RPMI8226 (cell line): ENCODE results near the gene COX8A.
"Not testable (repeated sequence)": the region's sequence is repeated elsewhere in the genome, so short reads cannot be mapped to it uniquely, and the experiment has no call there.

Source experiments
- DNase-seq: peaks from one replicate; pipeline ENCODE4 v3.0.0-alpha.2; 2015

Gene COX8A, protein sequence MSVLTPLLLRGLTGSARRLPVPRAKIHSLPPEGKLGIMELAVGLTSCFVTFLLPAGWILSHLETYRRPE

DNA sequence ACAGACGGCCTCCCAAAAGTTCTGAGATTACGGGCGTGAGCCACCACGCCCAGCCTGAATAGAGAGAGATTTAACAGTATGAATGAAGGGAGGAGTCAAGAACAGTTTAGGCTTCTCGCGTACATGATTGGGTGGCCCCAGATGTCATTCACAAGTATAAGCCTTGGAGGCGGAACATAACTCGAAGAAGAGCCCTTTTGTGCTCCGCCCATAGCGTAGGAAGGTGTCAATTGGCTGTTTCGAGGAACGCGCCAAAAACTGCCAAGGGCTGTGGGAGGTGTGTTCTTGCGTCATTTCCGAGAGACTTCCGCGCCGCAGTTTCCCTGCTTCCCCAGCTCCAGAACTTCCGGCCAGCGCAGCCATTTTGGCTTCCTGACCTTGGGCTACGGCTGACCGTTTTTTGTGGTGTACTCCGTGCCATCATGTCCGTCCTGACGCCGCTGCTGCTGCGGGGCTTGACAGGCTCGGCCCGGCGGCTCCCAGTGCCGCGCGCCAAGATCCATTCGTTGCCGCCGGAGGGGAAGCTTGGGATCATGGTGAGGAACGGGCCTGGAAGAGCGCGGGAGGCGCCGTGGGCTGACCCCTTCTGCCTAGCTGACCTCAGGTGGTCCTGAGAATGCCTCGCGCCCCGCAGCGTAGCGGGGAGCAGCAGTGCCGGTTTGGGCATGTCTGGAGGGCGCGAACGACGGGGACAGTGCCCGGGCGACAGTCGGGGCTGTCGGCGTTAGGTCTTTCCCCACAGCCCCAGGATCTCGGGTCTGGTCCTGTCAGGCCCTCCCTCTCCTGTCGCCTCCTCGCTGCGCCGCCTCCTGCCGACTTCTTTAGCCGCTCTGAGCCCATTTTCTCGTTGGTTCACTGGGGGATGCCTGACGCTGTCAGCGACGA lies at the start of gene COX8A:
TSS of gene COX8A (plus strand) at position 362 of the 885 bp plus-strand sequence. CDS start at position 423, 61 bp downstream.
- DNase-seq = peak; percentile 100

DNA sequence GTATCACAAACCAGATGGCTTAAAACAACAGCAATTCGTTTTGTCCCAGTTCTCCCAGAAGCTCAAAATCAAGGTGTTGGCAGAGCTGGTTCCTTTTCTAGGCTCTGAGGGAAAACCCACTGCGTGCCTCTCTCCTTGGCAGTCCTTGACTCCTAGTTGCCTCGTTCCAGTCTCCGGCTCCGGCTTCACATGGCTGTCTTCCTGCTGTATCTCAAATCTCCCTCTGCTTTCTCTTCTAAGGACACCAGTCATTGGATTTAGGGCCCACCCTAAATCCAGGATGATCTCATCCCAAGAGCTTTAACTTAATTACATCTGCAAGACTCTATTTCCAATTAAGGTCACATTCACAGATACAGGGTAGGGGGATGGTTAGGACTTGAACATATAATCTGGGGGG lies 44.8 kb upstream of the COX8A start:
- no peak for DNase-seq

DNA sequence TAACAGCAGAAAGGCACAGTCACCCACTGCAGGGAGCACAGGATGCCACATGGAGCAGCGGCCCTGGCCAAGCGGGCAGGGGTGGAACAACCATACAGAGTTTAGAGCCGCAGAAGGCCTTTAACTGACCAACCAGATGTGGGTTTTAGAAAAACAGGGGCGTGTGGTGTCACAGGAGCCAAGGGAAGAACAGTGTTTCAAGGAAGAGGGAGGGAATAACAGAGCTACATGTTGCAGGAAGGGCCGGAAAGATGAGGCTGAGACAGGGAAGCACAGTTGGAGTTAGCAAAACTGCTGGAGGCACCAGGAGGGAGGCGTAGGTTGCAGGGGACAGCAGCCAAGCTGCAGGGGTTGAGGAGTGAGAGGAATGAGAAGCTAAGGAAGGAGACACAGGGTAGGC lies 43.4 kb upstream of the COX8A start:
- DNase-seq = no peak

DNA sequence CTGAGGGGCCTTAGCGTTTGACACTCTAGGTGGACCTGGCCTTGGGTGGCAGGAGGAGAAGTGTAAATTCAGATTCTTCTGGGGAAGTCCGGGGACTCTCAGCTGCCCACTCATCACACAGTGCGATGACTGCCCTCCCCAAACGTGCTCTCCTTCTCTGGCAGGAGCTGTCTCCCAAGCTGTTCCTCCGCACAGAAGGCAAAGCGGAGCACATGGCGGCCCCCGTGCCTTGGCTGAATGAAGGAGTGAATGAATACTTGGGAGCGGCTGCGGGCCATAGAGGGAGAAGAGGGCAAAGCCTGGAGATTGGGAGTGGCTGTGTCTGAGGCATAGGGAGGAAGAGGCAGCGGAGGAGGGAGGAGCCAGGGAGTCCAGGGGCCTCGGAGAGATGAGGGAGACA lies 42.5 kb upstream of the COX8A start:
- no peak for DNase-seq

DNA sequence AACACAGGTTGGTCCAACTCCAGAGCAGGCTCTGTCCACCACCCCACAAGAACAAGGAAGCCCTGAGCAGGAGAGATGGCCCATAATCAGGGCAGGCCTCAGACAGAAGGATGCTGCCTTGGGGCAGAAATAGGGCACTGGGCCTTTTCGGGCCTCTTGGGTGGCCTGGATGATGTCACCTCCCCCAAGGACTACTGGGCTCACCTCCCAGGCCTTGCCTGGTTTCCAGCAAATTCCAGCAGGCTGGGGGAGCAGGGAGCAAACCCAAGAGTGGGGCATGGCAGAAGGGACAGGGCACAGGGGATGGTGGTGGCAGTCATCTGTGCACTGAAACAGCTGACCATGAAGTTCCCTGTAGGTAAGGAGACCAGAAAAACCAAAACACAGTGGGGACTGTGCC lies 41.0 kb upstream of the COX8A start:
- DNase-seq = no peak

DNA sequence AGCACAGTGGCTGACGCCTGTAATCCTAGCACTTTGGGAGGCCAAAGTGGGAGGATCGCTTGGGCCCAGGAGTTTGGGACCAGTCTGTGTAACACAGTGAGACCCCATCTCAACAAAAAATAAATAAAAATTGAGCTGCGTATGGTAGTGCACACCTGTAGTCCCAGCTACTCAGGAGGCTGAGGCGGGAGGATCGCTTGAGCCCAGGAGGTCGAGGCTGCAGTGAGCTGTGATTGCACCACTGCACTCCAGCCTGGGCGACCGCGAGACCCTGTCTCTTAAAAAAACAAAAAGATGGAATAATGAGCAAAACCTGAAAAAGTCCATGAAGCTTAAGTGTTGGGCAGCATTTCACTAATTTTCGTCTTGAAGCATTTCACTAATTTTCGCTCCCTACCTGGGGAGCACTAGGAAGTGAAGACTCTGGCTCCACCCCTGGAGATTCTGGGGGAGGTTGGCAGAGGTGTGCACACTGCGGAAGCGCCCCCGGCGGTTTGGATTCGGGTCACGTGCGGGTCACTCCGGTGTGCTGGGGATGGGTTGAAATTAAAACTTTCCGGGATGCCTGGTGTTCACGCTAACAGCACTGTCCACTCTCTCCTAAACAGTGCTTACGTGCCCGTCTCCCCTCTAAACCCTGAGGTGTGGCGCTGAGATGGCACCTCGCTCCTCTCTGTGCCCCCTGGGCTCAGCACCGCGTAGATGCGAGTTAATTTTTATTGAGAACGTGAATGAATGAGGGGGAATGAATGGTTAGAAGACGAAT lies 36.5 kb upstream of the COX8A start:
- peak; percentile 89 for DNase-seq

DNA sequence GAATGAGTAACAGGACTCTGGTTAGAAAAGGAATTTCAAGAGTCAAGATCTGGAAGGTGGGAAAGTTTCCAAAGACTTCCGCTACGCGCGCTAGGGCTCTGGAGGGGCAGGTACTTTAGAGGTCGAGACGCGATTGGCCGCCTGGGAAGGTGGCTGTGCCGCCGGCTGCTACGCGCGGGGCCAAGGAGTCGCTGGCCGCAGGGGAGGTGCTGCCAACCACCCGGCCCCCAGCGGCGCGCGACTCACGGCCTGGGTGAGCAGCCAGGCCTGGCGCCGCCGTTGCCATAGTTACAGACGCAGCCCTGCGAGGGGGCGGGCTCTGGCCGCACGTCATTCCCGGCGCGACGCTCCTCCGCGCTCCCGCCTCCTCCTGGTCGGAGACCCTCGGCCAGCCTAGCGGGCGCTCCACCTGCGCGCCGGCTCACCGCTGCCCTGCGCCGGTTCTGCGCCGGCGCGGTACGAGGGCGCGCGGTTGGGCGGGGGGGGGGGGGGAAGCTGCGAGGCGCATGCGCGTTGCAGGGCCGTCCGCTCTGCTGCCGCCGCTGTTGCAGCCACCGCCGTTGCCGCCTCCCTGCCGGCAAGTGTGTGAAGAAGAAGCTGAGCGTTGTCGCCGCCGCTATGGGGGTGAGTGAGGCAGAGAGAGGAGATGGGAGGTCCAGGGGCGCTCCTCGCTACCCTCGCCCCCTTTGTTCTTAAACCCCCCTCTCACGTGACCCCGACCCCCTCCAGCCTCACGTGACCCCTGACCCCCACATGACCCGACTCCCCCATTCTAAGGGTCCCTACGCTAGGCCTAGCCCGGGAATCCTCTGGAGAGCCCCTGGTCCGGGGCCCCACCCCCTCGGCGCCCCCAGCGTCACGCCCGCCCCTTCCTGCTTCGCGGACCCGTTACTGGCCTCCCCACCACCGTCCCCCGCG lies 35.7 kb upstream of the COX8A start, which contains the start of gene NAA40:
TSS of gene NAA40 (plus strand) at position 524 of the 918 bp plus-strand sequence. CDS start at position 619, 95 bp downstream.
- DNase-seq = peak; percentile 100

DNA sequence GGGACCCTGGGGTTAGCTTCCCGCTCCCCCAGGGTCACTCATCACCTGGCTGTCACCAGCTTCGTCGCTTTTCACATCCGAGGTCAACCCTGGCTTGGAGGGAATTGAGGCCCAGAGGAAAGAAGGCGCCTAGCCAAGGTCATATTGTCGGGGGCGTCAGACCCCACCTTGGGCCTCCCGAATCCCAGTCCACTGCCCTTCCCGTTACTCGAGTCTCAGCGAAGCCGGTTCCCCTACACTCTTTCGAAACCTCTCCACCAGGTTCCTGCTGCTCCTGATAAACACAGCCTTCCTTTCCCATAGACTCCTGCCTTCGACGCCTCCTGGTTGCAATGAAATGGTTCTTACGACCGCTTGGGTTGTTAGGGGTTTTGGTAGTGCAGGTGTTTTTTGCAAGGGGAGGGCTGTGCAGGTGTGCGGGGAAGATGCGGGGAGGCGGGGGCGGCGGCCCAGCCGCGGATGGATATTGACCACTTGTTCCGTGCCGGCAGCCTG lies 35.0 kb upstream of the COX8A start:
- DNase-seq = peak; percentile 60

DNA sequence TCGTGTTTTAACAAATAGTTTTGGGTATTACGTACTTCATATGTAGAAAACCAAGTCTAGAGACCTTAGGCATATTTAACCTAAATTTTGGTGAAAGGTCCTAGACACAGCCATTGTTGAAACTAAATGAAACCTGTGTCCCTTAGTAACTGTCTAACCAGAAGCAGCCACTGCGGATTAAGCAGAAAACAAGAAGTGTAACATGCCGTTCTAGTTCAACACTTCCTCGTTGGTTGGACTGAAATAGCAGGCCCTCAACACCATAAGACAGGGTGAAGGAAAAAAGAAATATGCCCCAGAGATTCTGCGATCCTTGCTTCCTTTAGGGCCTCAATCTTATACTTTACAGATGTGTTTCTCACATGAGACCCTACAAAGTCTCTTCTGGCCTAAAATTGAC lies 33.6 kb upstream of the COX8A start:
- no peak for DNase-seq

DNA sequence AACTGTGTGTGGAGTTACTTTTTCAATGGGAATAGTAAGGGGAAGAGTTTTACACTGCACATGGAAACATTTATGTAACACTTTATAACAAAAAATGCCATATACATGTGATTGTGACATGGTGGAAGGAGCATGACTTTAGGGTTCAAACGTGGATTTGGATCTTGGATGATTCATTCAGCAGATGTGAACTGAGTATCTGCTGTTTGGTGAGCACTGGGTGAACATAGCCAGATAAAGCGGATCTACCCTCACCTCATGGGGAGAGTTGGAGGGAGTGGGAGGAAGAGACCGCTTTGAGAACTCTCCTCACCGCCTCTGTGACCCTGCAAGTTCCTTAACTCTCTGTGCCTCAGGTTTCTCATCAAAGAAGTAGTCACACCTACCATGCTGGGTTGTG lies 32.5 kb upstream of the COX8A start:
- DNase-seq = no peak

DNA sequence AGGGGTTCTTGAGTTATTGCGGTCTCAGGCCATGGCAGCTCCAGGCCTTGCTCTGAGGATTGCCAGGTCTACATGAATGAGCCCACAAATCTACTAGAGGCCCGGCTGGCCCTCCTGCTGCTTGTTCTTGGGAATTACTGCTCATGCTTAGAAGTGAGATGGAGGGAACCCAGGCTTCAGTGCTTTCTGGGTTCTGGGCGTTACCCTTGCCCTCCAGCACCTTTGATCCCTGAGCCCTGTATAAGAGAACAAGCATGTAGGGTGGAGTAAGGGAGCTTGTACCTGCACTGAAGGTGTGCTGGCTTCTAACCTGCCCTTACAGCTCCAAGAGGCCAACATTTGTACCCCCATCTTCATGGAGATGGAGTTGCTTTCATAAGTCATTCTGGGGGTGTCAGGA lies 31.6 kb upstream of the COX8A start:
- no peak for DNase-seq

DNA sequence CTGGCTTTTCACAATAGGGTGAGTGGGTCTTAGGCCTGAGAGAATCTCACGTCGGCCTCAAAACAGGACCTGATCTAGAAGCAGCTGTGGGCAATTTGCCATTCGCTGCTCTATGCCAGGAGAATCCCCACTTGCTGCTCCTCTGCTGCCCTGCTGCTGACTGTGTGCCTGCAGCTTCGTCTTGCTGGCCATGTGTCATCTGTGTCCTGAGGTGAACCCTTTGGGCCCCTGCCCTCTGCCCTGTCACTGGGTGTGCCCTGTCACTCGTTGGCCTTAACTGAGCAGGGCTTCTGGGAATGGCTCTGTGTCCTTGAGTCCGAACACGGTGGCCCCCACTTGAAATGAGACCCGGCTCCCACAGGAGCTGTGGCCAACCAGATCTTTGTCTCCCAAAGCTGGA lies 29.4 kb upstream of the COX8A start:
- no peak for DNase-seq

DNA sequence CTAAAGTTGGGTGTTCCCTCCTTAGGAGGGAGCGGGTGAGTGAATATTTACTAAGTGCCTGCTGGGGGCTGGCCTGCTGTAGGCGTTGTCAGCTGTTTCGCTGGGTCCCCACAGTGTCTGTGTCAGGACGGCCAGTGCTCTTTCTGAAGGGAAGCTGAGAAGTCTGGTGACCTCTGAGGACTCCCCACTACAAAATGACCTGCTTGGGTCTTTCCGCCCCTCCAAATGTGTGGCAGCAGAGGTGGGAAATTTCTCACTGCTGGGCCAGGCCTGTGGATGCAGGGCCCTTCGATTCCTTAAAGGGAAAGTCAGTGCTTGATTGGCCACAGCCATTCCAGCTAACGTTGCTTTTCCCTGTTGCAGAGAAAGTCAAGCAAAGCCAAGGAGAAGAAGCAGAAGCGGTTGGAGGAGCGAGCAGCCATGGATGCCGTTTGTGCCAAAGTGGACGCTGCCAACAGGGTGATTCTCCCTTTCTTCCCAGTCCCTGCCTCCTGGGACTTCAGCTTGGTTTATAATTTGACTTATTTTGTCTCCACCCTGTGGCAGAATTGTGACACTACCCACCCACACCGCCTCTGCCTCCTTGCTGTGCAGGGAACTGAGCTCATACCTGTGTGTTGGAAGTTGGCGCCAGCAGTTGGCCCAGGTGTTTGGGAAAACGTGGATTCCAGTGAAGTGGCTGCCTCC lies 28.8 kb upstream of the COX8A start:
- DNase-seq = peak; percentile 76

DNA sequence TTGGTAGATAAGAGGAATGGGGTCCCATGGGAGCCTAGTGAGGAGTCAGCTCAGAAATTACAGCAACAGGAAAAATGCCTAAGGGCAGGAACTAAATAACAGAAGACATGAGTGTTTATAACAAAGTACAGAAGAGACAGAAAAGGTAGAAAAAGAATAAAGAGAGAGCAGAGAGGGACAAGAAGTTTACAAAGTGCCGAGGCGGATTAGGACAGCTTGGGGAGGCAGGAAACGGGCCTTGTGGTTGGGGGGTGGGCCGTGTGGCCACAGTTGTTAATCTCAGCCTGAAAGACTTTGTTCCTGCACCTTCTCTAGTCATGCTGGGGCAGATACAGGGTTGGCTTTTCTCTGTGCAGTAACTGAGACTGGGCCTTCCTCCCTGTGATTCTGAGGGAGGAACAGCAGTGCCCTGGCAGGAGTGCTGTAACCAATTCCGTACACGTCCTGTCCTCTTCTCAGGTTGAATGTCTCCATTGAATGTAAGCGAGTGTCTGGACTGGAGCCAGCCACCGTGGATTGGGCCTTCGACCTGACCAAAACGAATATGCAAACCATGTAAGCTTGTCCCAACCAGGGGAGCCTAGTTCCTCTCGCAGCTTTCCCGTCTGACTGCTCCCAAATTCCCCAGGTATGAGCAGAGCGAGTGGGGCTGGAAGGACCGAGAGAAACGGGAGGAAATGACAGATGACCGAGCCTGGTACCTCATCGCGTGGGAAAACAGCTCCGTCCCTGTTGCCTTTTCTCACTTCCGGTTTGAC lies 22.5 kb upstream of the COX8A start:
- no peak for DNase-seq

DNA sequence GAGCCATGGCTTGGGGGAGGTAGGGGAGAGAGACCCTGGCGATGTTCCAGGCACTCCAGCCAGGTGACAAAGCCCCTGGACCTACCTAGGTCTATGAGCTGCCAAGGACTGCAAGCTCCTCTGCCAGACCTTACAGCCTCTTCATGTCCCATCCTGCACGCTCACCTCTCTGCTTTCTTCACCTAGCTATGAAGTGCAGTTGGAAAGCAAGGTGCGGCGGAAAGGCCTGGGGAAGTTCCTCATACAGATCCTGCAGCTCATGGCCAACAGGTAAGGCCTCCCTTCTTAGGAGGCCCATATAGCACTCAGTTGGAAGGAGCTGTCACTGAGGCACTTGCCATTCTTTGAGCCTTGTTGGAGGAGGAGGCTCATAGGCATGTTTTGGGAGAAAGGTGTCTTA lies 21.9 kb upstream of the COX8A start:
- DNase-seq = no peak

DNA sequence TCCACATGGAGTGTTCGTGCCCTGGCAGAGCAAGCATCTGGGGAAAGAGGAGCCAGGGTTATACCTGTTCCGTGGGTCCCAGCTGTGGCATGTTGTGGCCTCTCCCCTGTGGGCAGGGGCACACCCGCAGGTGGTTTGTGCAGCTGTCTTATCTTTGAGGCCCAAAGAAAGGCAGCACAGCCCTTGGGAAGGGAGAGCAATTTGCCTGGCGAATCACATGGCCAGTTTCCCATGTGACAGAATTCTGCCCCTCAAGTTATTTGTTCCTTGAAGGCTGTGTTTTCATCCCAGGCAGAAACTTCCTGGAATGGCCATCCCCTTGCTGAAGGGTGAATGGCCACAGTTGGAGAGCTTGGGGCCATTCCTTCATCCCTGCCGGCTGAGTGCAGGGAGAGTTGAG lies 16.4 kb upstream of the COX8A start:
- DNase-seq = no peak

DNA sequence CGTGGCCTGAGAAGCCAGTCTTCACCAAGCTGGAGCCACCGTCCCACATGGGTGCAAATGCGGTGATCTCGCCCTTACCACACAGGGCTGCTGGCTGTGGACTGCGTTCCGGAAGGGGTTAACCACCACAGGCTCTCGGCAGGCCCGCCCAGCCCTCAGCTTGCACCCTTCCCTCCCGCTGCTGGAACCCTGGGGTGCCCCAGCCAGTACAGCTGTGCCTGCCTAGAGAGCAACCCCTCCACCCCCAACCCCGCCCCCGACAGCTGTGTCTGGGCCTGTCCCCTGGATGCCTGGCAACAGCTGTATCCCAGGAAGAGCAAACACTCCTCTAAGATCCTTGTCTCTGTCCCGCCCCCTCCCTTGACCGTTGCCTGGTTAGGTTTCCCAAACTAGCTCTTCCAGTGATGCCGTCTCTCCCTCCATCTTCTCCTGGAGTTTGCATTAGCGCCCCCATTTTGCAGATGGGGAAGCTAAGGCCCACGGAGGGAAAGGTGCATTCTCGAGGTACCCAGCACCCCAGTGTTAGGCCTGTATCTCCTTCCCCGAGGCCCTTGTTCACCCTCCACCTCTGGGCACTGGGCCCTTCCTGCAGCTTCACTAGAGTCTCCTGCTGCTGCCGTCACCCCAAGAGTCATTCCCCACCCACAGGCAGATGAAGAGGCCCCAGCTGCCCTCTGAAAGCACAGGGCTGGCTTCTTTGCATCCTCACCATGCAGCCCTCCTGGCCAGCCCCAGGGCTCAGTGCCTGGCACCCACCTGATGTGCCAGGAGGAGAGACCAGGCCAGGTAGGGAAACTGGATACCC lies 12.6 kb upstream of the COX8A start:
- DNase-seq = no peak

DNA sequence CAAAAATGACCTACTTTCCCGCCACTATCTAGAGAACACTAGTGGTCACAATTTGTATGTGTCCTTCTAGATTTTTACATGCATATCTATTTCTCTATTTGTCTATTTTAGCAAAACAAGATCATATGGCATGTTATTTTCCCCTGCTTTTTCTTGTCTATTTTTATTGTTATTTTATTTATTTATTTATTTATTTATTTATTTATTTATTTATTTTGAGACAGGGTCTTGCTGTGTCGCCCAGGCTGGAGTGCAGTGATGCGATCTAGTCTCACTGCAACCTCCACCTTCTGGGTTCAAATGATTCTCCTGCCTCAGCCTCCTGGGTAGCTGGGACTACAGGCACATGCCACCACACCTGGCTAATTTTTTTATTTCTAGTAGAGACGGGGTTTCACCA lies 10.5 kb upstream of the COX8A start:
- DNase-seq = not testable (repeated sequence)

DNA sequence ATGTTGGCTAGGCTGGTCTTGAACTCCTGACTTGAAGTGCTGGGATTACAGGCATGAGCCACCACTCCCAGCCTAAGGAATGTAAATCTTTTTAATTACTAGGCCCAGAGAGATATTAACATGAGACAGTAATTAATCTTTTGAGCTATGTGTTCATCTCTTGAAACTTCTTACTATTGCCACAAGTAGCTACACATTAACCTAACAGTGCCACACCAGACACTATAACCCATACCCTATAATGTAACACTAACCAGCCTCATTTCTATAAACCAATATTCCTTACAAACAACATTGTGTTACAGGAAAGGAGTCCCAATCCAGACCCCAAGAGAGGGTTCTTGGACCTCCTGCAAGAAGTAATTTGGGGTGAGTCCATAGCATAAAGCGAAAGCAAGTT lies 8.0 kb upstream of the COX8A start:
- no peak for DNase-seq

DNA sequence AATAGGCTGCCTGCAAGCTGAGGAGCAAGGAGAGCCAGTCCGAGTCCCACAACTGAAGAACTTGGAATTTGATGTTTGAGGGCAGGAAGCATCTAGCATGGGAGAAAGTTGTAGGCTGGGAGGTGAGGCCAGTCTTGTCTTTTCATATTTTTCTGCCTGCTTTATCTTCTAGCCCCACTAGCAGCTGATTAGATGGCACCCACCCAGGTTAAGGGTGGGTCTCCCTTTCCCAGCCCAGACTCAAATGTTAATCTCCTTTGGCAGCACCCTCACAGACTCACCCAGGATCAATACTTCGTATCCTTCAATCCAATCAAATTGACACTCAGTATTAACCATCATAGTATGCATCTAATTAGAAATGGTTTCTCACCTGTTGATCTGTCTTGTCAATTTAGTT lies 5.0 kb upstream of the COX8A start:
- no peak for DNase-seq
